ENCODE data around the gene RGS9.
"Not testable (repeated sequence)": the region's sequence is repeated elsewhere in the genome, so short reads cannot be mapped to it uniquely, and the experiment has no call there.

Gene RGS9

DNA sequence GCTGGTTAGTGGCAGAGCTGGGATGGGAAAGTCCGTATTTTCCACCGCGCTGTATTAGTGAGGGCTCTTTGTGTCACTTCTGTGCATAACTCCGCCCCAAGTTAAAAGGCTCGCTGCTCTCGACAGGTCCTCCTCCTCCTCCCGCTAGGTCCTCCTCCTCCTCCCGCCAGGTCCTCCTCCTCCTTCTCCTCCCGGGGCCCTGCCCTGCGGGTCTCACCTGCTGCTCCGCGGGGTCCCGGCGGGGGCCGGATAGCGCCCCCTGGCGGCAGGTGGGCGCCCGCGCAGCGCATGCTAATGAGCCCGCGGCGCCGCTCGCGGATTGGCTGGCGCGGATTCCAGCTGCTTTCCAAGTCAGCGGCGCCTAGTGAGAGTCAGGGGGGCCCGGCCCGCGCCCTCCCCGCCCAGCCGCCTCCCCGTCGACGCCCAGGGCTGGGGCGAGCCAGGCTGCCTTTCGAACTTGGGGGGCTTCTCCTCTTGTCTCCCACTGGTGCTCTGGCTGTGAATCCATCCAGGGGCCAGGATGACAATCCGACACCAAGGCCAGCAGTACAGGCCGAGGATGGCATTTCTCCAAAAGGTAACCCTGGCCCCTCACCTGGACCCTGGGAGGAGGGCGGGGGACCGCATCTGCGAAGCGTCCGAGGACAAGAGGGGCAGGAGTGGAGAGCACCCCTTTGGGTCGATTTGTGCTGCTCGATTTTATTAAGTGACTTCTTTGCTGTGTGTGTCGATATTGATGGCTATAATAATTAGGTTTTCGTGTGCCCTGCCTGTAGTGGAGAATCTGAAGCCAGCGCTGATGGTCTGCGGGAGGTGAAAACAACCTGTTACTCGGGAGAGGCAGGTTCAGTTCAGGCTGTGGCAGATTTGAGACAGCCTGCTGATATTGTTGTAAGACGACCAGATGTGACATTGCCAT lies at the start of gene RGS9:
TSS of gene RGS9 (plus strand) at position 350 of the 919 bp plus-strand sequence. CDS start at position 521, 171 bp downstream.
- DNase-seq: peak; percentile 84

DNA sequence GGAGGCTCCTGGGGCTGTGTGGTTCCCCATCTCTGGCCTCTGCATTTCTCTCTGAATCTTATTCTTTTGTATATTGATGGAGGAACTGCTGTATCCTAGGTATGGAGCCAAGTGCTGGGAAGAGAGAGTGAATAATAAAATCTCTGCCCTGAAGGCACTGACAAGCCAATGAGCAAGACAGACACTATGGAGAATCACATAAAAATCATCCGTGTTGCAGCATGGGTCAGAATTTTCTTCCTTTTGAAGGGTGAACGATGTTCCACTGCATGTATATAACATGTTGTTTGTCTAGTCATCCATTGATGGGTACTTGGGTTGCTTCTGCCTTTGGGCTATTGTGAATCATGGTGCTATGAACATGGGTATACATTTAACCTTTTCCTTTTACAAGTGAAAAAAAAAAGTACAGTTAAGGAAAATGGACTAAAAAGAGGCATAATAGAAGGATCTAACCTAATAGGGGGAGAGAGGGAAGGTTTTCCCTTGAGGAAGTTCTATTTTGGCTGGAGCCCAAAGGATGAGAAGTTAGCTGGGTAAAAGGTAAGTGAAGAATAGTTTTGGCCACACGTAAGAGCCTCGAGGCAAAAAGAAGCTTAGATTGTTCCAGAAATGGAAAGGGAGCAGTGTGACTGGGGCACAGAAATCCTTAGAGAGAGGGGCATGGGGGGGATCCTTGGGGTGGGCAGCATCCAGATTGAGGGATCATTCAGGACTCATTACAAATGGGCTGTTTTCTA lies 48.4 kb upstream of the RGS9 start:
- no peak for DNase-seq

DNA sequence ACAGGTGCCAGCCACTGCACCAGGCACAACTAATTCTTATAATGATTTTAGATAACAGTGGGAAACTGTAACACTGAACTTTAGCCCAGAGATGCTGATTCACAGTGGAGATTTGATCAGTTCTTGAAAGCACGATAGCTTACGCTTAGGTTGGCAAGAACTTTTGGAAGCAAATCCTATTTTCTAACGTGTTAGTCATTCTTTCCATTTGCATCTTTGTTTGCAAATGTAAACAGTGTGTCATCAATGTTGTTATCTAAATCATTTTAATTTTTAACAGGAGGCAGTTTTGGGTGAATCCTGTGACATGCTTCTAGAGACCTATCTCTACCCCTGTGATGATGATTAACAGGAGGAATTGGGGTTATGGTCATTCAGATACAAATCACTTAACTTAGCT lies 44.9 kb upstream of the RGS9 start:
- no peak for DNase-seq

DNA sequence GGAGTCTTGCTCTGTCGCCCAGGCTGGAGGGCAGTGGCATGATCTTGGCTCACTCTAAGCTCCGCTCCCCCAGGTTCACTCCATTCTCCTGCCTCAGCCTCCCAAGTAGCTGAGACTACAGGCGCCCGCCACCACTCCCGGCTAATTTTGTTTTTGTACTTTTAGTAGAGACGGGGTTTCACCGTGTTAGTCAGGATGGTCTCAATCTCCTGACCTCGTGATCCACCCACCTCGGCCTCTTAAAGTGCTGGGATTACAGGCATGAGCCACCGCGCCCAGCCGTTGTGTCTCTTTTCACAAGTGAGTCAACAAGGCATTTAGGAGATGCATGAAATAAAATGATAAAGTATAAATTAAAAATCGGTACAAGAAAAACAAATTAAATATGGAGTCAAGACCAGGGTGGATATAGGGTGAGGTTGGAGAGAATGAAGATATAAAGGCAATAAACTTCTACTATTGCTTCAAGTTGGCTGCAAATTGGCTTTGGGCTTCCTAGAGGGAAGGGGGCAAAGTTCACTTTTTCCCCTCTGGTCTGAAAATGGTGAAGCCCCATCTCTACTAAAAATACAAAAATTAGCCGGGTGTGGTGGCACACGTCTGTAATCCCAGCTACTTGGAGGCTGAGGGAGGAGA lies 44.3 kb upstream of the RGS9 start:
- DNase-seq: not testable (repeated sequence)

DNA sequence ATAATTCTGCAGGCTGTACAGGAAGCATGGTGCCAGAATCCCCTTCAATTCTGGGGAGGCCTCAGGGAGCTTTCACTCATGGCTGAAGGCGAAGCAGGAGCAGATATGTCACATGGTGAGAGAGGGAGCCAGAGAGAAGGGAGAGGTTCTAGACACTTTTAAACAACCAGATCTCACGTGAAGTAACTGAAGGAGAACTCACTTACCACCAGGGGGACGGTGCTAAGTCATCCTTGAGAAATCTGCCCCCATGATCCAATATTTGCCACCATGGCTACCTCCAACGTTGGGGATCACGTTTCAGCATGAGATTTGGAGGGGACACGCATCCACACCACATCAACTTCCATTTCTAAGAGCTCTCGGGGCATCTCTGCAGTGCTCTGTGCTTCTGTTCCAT lies 43.2 kb upstream of the RGS9 start:
- DNase-seq: no peak

DNA sequence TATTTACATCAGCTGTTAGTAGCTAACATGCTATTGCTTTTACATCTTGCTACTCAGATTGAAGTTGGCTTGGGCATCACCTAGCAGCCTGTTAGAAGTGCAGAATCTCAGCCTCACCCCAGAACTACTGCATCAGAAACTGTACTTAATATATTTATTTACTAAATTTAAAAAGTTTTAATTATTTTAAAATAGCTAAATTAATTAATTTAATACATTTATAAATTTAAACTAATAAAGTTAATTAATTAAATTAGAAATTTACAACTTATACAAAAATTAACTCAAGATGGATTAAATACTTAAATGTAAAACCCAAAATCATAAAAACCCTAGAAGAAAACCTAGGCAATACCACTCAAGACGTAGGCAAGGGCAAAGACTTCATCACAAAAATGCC lies 41.7 kb upstream of the RGS9 start:
- no peak for DNase-seq

DNA sequence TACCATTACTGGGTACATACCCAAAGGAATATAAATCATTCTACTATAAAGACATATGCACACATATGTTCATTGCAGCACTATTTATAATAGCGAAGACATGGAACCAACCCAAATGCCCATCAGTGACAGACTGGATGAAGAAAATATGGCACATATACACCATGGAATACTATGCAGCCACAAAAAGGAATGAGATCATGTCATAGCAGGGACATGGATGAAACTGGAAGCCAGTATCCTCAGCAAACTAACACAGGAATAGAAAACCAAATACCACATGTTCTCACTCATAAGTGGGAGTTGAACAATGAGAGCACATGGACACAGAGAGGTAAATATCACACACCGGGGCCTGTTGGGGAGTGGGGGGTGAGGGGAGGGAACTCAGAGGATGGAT lies 40.8 kb upstream of the RGS9 start:
- not testable (repeated sequence) for DNase-seq

DNA sequence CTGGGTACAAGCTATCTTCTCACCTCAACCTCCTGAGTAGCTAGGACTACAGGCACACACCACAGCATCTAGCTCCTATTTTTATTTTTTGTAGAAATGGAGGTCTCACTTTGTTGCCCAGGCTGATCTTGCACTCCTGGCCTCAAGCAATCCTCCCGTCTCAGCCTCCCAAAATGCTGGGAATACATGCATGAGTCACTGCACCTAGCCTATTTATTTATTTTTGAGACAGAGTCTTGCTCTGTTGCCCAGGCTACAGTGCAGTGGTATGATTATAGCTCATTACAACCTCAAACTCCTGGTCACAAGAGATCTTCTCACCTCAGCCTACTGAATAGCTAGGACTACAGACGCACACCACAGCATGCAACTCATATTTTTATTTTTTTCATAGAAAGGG lies 40.1 kb upstream of the RGS9 start:
- no peak for DNase-seq

DNA sequence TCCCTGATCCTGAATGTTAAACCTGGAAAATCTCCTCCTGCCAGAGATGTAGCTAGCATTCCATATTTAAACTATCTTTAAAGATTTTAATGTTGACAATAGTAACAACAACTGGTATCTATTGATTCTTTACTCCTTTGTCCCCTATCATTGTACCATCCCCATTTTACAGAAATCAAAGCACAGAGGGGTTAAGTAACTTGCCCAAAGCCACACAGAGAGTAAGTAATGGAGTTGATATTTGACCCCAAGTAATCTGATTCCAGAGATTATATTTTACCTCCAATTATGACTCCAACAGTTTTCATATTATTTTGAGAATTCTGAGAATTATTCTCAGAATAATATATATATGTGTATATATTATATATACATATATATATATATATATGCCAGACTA lies 37.7 kb upstream of the RGS9 start:
- DNase-seq: no peak

DNA sequence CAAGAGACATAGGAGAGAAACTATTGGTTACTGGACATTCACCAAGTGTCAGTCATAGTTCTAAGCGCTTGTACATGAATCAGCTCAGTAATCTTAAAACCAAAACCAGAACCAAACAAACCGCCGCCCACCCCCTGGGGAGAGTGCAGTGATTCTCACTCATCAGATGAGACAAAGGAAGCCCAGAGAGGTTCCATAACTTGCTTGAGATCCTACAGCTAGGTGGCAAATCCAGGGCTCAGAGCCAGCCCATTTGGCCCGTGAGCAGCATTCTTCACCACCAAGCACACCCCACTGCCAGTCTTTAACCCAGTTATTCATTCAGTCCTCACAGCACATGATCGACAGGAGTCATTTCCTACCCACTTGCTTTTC lies 37.2 kb upstream of the RGS9 start:
- DNase-seq: peak; percentile 88

DNA sequence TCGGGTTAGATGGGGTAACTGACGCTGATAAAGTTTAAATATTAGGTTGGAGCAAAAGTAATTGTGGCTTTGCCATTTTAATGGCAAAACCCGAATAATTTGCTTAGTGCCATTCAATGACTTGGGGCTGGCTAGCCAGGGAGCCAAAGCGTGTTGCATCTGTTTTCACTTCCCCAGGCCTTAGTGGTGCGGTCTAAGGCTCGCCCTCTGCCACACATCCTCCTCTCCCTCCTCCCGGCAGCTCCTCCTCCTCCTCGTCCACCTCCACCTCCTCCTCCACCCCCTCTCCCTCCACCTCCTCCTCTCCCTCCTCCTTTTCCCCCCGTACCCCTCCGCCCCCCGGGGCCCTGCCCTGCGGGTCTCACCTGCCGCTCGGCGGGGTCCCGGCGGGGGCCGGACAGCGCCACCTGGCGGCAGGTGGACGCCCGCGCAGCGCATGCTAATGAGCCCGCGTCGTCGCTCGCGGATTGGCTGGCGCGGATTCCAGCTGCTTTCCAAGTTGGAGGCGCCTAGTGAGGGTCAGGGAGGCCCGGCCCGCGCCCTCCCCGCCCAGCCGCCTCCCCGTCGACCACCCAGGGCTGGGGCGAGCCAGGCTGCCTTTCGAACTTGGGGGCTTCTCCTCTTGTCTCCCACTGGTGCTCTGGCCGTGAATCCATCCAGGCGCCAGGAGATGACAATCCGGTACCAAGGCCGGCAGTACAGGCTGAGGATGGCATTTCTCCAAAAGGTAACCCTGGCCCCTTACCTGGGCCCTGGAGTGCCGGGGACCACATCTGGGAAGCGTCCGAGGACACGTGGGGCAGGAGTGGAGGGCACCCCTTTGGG lies 36.6 kb upstream of the RGS9 start:
- DNase-seq: peak; percentile 81

DNA sequence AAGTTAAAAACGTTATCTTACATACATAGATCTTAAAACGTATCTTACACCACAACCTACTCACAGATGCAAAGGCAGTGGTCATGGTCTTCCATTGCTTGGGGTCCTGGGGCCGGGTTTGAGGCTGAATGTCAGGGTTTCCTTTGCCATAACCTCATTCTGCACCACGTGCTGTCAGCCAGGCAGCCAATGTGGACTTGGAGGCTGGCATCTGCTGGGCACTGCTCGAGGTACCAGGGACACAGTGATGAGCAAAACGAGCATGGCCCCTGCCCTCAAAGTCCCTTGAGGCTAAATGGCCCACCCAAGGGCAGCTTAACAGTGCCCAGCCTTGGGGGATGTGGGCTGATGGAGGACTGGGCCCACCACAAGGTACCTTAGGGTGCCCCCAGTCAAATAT lies 35.8 kb upstream of the RGS9 start:
- no peak for DNase-seq

DNA sequence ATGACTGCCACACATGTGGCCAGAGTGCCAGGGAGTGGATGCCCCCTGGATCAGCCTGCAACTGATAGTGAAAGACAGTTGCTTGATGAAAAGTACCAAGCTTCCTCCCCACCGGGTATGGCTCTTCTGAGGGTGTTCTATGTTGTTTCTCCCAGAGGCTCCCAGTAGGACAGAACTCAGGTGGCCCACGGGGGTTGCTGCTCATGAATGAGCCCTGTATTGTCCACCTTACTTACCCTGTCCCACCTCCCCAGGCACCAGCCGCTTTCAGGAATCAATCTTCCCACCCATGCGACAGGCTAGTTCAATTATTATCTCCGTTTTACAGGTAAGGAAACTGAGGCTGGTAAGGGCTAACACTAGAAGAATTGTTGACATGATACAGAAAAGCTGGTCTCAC lies 34.9 kb upstream of the RGS9 start:
- DNase-seq: no peak

DNA sequence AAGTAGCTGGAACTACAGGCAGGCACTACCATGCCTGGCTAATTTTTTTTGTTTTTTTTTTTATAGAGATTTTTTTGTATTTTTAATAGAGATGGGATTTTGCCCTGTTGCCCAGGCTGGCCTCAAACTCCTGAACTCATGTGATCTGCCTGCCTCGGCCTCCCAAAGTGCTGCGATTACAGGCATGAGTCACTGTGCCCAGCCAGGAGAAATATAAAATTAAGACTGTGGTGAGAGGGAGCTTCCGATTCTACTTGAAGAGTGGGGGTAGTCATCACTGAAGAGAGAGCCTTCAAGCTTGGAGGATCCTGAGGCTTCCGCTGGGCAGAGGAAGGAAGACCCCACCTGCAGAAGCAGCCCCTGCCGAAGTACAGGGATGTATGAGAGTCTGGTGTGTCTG lies 34.4 kb upstream of the RGS9 start:
- DNase-seq: no peak

DNA sequence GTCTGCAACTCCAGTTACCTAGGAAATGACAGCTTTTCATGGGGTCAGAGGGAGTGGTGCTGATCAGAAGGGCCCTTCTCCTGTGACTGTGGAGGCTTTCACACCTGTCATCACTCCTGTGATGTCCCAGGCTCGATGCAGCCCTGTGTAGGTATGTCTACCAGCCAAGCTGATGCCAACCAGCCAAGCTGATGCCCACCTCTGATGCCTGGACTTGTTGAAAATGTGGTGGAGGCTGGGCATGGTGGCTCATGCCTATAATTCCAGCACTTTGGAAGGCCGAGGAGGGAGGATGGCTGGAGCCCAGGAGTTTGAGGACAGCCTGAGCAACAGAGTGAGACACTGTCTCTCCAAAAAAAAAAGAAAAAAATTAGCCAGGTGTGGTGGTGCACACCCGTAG lies 33.7 kb upstream of the RGS9 start:
- no peak for DNase-seq

DNA sequence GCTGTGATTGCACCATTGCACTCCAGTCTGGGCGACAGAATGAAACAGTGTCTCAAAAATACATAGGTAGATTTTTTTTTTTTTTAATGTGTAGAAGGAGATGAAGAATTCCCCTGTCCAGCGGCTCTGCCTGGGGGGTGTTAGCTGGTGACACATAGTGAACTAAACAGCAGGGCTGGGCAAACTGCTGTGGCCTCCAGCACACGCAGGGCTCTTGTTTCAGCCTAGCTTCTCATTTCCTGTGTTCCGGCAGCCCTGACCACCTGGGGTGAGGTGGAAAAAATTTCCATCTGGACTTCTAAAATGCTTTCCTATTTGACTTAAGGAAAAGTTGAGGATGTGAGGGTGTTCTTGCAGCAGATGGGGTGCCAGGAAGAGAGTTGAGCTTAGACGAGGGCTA lies 33.3 kb upstream of the RGS9 start:
- no peak for DNase-seq

DNA sequence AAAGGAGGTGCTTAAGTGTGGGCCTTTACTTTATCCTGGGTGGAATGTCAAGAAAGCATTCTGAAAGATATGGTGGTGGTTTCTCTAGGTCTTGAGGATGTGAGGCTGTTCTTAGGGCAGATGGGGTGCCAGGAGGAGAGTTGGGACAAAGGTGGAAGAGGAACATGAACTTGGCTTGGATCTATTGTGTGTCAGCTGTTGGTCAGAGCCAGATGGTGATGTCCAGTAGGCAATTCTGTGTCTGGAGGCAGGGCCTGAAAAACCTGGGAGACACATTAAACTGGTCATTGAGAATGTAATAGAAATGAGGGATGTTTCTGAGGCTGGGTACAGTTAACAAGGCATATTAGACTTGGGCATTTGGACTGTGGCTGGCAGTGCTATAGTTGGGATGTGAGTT lies 32.6 kb upstream of the RGS9 start:
- no peak for DNase-seq

DNA sequence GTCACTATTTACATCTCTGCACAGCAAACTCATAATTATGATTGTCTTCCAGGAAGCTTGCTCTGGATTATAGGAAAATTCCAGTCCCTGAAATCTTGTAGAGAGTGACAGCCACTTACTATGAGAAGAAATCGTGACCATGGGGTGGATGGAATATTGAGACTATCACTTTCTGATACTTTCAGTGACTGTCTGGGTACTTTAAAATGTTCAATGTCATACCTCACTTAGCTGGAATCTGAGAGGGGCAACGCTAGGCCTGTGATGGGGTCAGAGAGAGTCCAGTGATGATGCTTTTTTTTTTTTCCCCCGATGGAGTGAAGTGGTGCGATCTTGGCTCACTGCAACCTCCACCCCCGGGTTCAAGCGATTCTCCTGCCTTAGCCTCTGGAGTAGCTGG lies 32.2 kb upstream of the RGS9 start:
- DNase-seq: no peak

DNA sequence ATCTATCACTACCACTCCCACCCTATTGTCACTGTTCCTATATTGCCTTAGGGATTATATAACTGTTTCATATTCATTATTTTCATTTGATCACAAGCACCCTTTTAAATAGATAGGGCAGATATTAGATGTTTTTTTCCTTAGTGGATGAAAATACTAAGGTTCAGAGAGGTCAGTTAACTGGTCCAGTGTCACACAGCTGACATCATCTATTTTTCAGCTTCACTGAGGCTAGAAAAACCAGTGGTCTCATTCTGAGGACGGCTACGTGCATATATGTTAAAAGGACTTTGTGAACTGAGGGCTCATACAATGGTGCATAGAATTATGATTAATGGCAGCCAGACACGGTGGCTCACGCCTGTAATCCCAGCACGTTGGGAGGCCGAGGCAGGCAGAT lies 29.0 kb upstream of the RGS9 start:
- DNase-seq: no peak

DNA sequence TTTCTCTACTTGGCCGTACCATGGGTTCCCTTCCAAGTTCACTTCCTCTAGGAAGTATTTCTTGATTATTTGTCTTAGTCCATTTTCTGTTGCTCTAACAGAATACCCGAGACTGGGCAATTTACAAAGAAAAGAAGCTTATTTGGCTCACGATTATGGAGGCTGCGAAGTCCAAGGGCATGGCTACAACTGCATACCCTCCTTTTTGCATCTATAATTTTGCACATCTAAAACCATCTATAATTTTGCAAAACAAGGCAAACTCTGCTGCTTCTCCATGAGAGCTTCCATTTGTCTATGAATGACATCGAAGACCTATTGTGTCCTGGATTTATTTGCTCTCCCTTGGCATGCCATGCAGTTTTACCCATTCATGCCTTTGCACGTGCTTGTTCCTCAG lies 27.6 kb upstream of the RGS9 start:
- DNase-seq: no peak

DNA sequence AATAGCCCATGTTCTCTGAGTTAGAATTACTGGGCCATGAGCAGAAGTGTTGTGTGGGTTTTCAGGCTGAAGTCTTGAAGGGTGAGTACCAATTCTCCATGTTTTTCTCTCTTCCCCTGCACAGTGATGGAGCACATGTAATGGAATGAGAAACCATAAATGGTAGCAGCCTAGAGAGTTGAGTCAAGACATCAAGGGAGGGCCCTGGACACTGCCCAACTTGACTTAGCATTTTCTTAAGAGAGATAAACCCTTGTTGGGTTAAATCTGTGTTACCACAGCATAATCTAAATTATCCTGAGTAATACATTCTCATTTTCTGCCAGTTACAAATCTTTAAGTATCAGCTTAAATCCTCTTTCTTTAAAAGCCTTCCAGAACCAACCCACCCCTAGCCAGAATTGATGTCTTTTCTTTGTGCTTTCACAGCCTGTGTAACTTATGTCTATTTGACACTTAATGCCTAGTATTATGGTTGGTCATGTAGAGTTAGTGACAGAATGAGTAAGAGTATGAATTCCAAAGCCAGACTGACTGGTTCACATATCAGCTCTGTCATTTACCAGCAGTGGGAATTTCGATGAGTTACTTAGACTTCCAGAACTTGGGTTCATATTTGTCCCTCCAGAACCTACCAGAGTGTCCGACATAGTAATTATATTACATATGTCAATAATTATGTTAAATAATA lies 27.0 kb upstream of the RGS9 start:
- DNase-seq: no peak

DNA sequence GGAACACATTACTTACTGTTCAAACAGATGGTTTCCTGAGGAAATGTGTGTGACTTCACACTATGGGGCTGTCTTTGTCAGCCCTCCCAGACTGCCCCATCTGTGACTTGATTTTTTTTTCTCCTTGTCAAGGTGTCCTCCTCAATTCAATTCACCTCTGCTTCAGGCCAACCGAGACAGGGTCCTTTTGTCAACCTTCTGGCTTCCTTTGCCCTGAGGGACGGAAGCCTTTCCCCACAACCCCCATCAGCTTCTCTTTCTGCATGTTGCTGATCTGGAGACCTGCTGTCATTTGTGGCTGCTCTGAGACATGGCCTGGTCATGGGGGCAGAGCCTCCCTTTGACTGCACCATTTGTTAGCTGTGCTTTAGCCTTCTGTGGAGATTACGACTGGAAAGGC lies 21.3 kb upstream of the RGS9 start:
- DNase-seq: no peak
